ENCODE data around the gene BSN. TPM values are rescaled to one million over a fixed set of nuclear protein-coding genes. Genes with fewer than 3 reads are reported as not detected.

BSN gene
- total RNA-seq, 4 donors from 2014 or later = under 0.01 to 0.32 (median 0.27) TPM; not detected in 1

DNA sequence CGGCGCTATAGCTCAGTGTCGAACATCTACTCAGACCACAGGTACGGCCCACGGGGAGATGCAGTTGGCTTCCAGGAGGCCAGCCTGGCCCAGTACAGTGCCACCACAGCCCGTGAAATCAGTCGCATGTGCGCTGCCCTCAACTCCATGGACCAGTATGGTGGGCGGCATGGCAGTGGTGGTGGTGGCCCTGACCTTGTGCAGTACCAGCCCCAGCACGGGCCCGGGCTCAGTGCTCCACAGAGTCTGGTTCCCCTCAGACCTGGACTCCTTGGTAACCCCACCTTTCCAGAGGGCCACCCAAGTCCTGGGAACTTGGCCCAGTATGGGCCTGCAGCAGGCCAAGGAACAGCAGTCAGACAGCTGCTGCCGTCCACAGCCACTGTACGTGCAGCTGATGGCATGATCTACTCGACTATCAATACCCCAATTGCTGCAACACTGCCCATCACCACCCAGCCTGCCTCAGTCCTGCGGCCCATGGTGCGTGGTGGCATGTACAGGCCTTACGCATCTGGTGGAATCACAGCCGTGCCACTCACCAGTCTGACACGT, 101.5 kb downstream of the BSN start:
- no peaks in the 10 kb centered on the region for H3K27me3 ChIP-seq
- TF ChIP-seq EP300 (IDR thresholded peaks at IDR 0.05; ENCODE audit: low read depth) = no peak
- TF ChIP-seq, protein P1, sequence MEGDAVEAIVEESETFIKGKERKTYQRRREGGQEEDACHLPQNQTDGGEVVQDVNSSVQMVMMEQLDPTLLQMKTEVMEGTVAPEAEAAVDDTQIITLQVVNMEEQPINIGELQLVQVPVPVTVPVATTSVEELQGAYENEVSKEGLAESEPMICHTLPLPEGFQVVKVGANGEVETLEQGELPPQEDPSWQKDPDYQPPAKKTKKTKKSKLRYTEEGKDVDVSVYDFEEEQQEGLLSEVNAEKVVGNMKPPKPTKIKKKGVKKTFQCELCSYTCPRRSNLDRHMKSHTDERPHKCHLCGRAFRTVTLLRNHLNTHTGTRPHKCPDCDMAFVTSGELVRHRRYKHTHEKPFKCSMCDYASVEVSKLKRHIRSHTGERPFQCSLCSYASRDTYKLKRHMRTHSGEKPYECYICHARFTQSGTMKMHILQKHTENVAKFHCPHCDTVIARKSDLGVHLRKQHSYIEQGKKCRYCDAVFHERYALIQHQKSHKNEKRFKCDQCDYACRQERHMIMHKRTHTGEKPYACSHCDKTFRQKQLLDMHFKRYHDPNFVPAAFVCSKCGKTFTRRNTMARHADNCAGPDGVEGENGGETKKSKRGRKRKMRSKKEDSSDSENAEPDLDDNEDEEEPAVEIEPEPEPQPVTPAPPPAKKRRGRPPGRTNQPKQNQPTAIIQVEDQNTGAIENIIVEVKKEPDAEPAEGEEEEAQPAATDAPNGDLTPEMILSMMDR (IDR thresholded peaks at IDR 0.05) = no peak
- no peak for TF ChIP-seq POLR2AphosphoS5 (IDR thresholded peaks at IDR 0.05)
- TF ChIP-seq POLR2A (IDR thresholded peaks at IDR 0.05) = no peak
- H3K36me3 ChIP-seq = no peaks in the 10 kb centered on the region
- intact Hi-C loops (cut with DNase I; ENCODE audit: low total_unique reads) = no loop called here
- in situ Hi-C loops (cut with MboI; ENCODE audit: low pct_ligation_motif_present in 1 of 4, low pct_unique_long_range_greater_than_20kb in 1 of 4, low sequenced_read_pairs in 3 of 4) = no loop called here
- H3K4me3 ChIP-seq = no peak overlapping the region
- 95% methylated on average over 19 of the region's 19 CpGs; no CpG with 5 or more reads in 1 of the 2 donors for WGBS, 2 donors (ENCODE audit: low coverage in 1 of 2)
- DNase-seq = no peak
- no peaks in the 10 kb centered on the region for H3K4me1 ChIP-seq
- no peaks in the 10 kb centered on the region for H3K9me3 ChIP-seq
- no peak overlapping the region for H3K27ac ChIP-seq

DNA sequence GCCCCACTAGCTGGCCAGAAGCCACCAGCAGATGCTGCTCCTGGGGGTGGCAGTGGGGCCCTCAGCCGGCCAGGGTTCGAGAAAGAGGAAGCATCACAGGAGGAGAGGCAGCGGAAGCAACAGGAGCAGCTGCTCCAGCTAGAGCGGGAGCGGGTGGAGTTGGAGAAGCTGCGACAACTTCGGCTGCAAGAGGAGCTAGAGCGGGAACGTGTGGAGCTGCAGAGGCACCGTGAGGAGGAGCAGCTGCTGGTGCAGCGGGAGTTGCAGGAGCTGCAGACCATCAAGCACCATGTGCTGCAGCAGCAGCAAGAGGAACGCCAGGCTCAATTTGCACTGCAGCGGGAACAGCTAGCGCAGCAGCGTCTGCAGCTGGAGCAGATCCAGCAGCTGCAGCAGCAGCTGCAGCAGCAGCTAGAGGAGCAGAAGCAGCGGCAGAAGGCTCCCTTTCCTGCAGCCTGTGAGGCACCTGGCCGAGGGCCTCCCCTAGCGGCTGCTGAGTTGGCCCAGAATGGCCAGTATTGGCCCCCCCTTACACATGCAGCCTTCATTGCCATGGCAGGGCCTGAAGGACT, 102.3 kb downstream of the BSN start:
- 66% methylated on average over 14 of the region's 18 CpGs; no CpG with 5 or more reads in 1 of the 2 donors for WGBS, 2 donors (ENCODE audit: low coverage in 1 of 2)
- in situ Hi-C loops (cut with MboI; ENCODE audit: low pct_ligation_motif_present in 1 of 4, low pct_unique_long_range_greater_than_20kb in 1 of 4, low sequenced_read_pairs in 3 of 4) = no loop called here

DNA sequence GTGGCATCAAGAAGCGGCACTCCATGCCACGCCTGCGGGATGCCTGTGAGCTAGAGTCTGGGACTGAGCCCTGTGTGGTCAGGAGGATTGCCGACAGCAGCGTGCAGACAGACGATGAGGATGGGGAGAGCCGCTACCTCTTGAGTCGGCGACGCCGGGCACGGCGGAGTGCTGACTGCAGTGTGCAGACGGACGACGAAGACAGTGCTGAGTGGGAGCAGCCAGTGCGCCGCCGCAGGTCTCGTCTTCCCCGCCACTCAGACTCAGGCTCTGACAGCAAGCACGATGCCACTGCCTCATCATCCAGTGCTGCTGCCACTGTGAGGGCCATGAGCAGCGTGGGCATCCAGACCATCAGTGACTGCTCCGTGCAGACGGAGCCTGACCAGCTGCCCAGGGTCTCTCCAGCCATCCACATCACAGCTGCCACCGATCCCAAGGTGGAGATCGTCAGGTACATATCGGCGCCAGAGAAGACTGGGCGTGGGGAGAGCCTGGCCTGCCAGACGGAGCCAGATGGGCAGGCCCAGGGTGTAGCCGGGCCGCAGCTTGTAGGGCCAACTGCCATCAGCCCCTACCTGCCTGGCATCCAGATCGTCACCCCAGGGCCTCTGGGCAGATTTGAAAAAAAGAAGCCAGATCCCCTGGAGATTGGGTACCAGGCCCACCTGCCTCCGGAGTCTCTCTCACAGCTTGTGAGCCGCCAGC, 103.1 kb downstream of the BSN start:
- H3K9me3 ChIP-seq = no peaks in the 10 kb centered on the region
- H3K4me1 ChIP-seq = no peaks in the 10 kb centered on the region
- H3K27me3 ChIP-seq = no peaks in the 10 kb centered on the region
- intact Hi-C loops (cut with DNase I; ENCODE audit: low total_unique reads) = no loop called here
- in situ Hi-C loops (cut with MboI; ENCODE audit: low pct_ligation_motif_present in 1 of 4, low pct_unique_long_range_greater_than_20kb in 1 of 4, low sequenced_read_pairs in 3 of 4) = no loop called here
- 84 to 92% methylated on average over 11 to 34 of the region's 36 CpGs for WGBS, 2 donors (ENCODE audit: low coverage in 1 of 2)
- no peaks in the 10 kb centered on the region for H3K36me3 ChIP-seq
- no peak overlapping the region for H3K27ac ChIP-seq
- no peak for DNase-seq
- no peak overlapping the region for H3K4me3 ChIP-seq
- TF ChIP-seq EP300 (IDR thresholded peaks at IDR 0.05; ENCODE audit: low read depth) = no peak
- TF ChIP-seq POLR2AphosphoS5 (IDR thresholded peaks at IDR 0.05) = no peak
- no peak for TF ChIP-seq POLR2A (IDR thresholded peaks at IDR 0.05)
- TF ChIP-seq, protein P1 (IDR thresholded peaks at IDR 0.05) = no peak

More for the DNA sequence above, 102.3 kb downstream of the BSN start:
- Histone ChIP-seq H3K36me3 (no peaks in the 10 kb centered on the region), H3K4me1 (no peaks in the 10 kb centered on the region), H3K27ac (no peak overlapping the region), H3K9me3 (no peaks in the 10 kb centered on the region), H3K27me3 (no peaks in the 10 kb centered on the region), H3K4me3 (no peak overlapping the region)
- no peak for DNase-seq
- intact Hi-C loops (cut with DNase I; ENCODE audit: low total_unique reads) = no loop called here
- TF ChIP-seq POLR2AphosphoS5 (IDR thresholded peaks at IDR 0.05) = no peak

DNA sequence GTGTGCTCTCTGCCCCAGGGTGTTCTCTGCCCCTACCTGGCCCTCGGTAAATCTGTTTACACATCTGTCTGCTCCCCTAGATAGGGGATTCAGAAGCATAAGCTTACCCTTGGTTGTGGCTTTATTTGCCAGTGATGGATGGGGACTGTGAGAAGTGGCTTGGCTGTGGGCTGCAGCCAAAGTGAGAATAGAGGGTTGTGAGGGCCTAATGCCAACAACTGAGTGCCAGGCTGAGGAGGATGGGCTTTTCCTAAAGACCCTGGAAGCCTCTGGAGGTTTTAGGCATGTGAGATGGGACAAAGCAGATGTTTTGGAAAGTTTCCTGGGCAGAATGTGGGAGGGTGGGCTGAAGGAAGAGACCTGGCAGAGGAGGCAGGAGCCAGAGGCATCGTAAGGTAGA, 104.4 kb downstream of the BSN start:
- H3K9me3 ChIP-seq = no peaks in the 10 kb centered on the region
- DNase-seq = no peak
- no peaks in the 10 kb centered on the region for H3K27me3 ChIP-seq
- in situ Hi-C loops (cut with MboI; ENCODE audit: low pct_ligation_motif_present in 1 of 4, low pct_unique_long_range_greater_than_20kb in 1 of 4, low sequenced_read_pairs in 3 of 4) (no loop called here), intact Hi-C loops (cut with DNase I; ENCODE audit: low total_unique reads) (no loop called here)
- TF ChIP-seq EP300 (IDR thresholded peaks at IDR 0.05; ENCODE audit: low read depth) = no peak
- TF ChIP-seq, protein P1 (IDR thresholded peaks at IDR 0.05) = no peak
- H3K36me3 ChIP-seq = no peaks in the 10 kb centered on the region
- WGBS, 2 donors (ENCODE audit: low coverage in 1 of 2) = 80 to 100% methylated on average over 1 to 2 of the region's 2 CpGs
- no peaks in the 10 kb centered on the region for H3K4me1 ChIP-seq
- H3K27ac ChIP-seq = no peak overlapping the region
- no peak overlapping the region for H3K4me3 ChIP-seq
